ENCODE data around the gene TEX51.

GRCh38 chr2:126880324-126880723 lies 18.4 kb upstream of the TEX51 start:
- TF ChIP-seq CTCF (IDR thresholded peaks at IDR 0.05; ENCODE audit: low read depth, low read length) (no peak), EZH2phosphoT487 (IDR thresholded peaks at IDR 0.05; ENCODE audit: low read depth) (no peak)

All from OCI-LY3 (cell line).